ENCODE measurements around the gene STXBP2. TPM values are rescaled to one million over a fixed set of nuclear protein-coding genes. Genes with fewer than 3 reads are reported as not detected.

STXBP2 gene
- total RNA-seq, 4 donors from 2014 or later = 2.4 to 10.3 (median 8.2) TPM; not detected in 1

DNA sequence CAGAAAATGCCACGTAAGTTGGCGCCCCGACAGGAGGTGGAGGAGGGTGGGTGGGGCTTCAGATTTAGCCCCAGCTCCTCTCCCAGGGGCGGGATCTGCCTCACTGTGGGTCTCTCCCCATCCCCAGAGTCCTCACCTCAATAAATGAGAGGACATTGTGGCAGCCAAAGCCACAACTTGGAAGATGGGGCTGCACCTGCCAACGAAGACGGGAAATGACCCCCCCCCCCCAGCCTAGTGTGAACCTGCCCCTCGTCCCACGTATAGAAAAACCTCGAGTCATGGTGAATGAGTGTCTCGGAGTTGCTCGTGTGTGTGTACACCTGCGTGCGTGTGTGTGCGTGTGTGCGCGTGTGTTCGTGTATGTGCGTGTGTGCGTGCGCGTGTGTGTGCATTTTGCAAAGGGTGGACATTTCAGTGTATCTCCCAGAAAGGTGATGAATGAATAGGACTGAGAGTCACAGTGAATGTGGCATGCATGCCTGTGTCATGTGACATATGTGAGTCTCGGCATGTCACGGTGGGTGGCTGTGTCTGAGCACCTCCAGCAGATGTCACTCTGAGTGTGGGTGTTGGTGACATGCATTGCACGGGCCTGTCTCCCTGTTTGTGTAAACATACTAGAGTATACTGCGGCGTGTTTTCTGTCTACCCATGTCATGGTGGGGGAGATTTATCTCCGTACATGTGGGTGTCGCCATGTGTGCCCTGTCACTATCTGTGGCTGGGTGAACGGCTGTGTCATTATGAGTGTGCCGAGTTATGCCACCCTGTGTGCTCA lies 42.3 kb downstream of the STXBP2 start:
- H3K27ac ChIP-seq = no peak overlapping the region
- no peak overlapping the region for H3K4me3 ChIP-seq
- peaks cover 0 to 10% of the 10 kb centered on the region in 2 donors for H3K4me1 ChIP-seq
- TF ChIP-seq POLR2A (IDR thresholded peaks at IDR 0.05) = no peak
- TF ChIP-seq, protein P1, sequence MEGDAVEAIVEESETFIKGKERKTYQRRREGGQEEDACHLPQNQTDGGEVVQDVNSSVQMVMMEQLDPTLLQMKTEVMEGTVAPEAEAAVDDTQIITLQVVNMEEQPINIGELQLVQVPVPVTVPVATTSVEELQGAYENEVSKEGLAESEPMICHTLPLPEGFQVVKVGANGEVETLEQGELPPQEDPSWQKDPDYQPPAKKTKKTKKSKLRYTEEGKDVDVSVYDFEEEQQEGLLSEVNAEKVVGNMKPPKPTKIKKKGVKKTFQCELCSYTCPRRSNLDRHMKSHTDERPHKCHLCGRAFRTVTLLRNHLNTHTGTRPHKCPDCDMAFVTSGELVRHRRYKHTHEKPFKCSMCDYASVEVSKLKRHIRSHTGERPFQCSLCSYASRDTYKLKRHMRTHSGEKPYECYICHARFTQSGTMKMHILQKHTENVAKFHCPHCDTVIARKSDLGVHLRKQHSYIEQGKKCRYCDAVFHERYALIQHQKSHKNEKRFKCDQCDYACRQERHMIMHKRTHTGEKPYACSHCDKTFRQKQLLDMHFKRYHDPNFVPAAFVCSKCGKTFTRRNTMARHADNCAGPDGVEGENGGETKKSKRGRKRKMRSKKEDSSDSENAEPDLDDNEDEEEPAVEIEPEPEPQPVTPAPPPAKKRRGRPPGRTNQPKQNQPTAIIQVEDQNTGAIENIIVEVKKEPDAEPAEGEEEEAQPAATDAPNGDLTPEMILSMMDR (IDR thresholded peaks at IDR 0.05) = no peak
- H3K36me3 ChIP-seq = no peaks in the 10 kb centered on the region
- DNase-seq = no peak
- H3K27me3 ChIP-seq = no peaks in the 10 kb centered on the region
- intact Hi-C loops (cut with DNase I; ENCODE audit: low total_unique reads) = no loop called here
- H3K9me3 ChIP-seq = no peaks in the 10 kb centered on the region

GRCh38 chr19:7679771-7680605 lies 43.1 kb downstream of the STXBP2 start:
- TF ChIP-seq, protein P1 (IDR thresholded peaks at IDR 0.05) = no peak
- no peak for TF ChIP-seq POLR2A (IDR thresholded peaks at IDR 0.05)
- H3K36me3 ChIP-seq = no peaks in the 10 kb centered on the region
- intact Hi-C loops (cut with DNase I; ENCODE audit: low total_unique reads) = no loop called here
- peak overlapping the region; percentile 96 to 99 for H3K4me3 ChIP-seq
- H3K27me3 ChIP-seq = no peaks in the 10 kb centered on the region
- peaks cover 0 to 10% of the 10 kb centered on the region in 2 donors for H3K4me1 ChIP-seq
- H3K9me3 ChIP-seq = no peaks in the 10 kb centered on the region
- DNase-seq = no peak
- peak overlapping the region in 1 of 2 donors; percentile 90 for H3K27ac ChIP-seq

- TF ChIP-seq, protein P1 (IDR thresholded peaks at IDR 0.05) = peak; percentile 64 to 99 (median 96)
- peak; percentile 40 to 62 for TF ChIP-seq POLR2A (IDR thresholded peaks at IDR 0.05)
- Histone ChIP-seq H3K36me3 (no peaks in the 10 kb centered on the region), H3K9me3 (no peaks in the 10 kb centered on the region), H3K27me3 (no peaks in the 10 kb centered on the region), H3K4me3 (peak within 1 kb of the TSS; percentile 96 to 99), H3K4me1 (peaks cover 0 to 10% of the 10 kb centered on the region in 2 donors), H3K27ac (peak within 1 kb of the TSS; percentile 78 to 90)
- intact Hi-C loops (cut with DNase I; ENCODE audit: low total_unique reads) = no loop called here
- peak; percentile 67 to 89 for DNase-seq
These were observed 43.9 kb downstream of the STXBP2 start, which contains the start of gene TRAPPC5 for GRCh38 chr19:7680606-7681339. TRAPPC5 (plus strand) TSS chr19:7680833; CDS start chr19:7682254, 1,421 bp downstream.

DNA sequence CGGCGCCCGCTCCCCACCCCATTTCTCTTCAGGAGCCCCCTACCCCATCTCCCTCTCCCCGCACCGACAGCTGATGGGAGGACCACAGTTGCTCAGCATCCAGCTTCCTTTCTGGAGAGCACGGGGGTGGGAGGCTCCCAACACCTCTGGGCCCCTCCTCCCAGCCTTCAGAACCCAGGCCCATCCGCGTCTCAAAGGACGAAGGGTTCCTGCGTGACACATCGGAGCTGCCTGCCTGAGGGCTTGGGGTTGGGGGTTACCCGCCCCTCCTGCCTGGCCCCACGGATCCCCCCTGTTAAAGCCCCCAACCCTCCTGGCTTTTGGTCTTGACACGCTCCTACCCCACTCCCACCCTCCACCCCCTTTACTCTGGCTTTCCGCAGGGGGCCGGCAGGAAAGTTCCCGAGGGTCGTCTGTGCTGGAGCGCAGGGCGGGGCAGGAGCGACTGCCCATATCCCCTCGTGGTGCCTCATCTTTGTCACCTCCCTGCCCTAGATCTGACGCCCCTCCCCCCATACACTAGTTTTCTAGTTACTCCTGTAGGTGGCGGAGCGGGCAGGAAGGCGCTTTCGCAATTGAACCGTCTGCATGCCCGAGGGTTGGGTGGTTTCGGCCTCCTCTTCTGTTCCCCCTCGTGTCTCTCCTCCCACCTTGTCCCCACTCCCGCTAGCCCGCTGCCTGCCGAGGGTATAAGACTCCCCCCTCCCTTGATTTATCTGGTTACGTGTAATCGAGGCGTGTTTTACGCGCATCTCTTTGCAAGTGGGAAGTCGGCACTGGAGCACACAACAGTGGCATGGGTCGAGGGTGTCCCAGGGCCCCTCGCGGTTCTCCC lies 44.6 kb downstream of the STXBP2 start:
- Histone ChIP-seq H3K4me1 (peaks cover 0 to 10% of the 10 kb centered on the region in 2 donors), H3K27me3 (no peaks in the 10 kb centered on the region), H3K9me3 (no peaks in the 10 kb centered on the region), H3K36me3 (no peaks in the 10 kb centered on the region), H3K27ac (peak overlapping the region; percentile 78 to 90), H3K4me3 (peak overlapping the region; percentile 96 to 99)
- TF ChIP-seq, protein P1 (IDR thresholded peaks at IDR 0.05) = peak; percentile 14 to 62 (median 32)
- no peak for TF ChIP-seq POLR2A (IDR thresholded peaks at IDR 0.05)
- DNase-seq = peak; percentile 55 to 64
- intact Hi-C loops (cut with DNase I; ENCODE audit: low total_unique reads) = no loop called here

Measured in uterus (tissue), 4 donors.